SK-N-SH treated with all-trans-retinoic acid at 6 μM for 48 hours (cell line): ENCODE measurements around the gene CAVIN2.

Source experiments
- ATAC-seq: fragments of 200-7000 bp; cut with Tn5 transposase; 3 replicates; pipeline ENCODE4 v1.9.1; 2020; ENCODE audit warnings: mild to moderate bottlenecking, moderate library complexity
- ARNTL ChIP-seq: fragments of 450-650 bp; formaldehyde crosslinking; IDR thresholded peaks from 2 replicates; pipeline ENCODE4 v1.5.0; 2020; ENCODE audit warnings: low read depth, mild to moderate bottlenecking, moderate library complexity, borderline replicate concordance
- BACH2 ChIP-seq: fragments of 250-450 bp; sonication (Bioruptor Pico); IDR thresholded peaks from 2 replicates; pipeline ENCODE4 v1.9.0; 2021; ENCODE audit warnings: mild to moderate bottlenecking, borderline replicate concordance
- CSDC2 ChIP-seq: fragments of 250-450 bp; sonication (Bioruptor Pico); IDR thresholded peaks from 2 replicates; pipeline ENCODE4 v1.5.0; 2020; ENCODE audit warnings: mild to moderate bottlenecking, moderate library complexity
- ESRRG ChIP-seq: fragments of 250-450 bp; sonication (Bioruptor Pico); IDR thresholded peaks from 2 replicates; pipeline ENCODE4 v1.6.1; 2021; ENCODE audit warnings: mild to moderate bottlenecking
- GLIS3 ChIP-seq: fragments of 250-450 bp; sonication (Bioruptor Pico); IDR thresholded peaks from 2 replicates; pipeline ENCODE4 v1.5.0; 2020; ENCODE audit warnings: mild to moderate bottlenecking, moderate library complexity
- ISL1 ChIP-seq: fragments of 250-450 bp; sonication (Bioruptor Pico); IDR thresholded peaks from 2 replicates; pipeline ENCODE4 v2.1.2; 2022; ENCODE audit warnings: mild to moderate bottlenecking, moderate library complexity
- OSR1 ChIP-seq: fragments of 250-450 bp; sonication (Bioruptor Pico); IDR thresholded peaks from 2 replicates; pipeline ENCODE4 v1.8.0; 2022; ENCODE audit warnings: moderate library complexity, mild to moderate bottlenecking, inconsistent platforms
- PPARA ChIP-seq: fragments of 250-450 bp; sonication (Bioruptor Pico); IDR thresholded peaks from 2 replicates; pipeline ENCODE4 v1.5.0; 2020; ENCODE audit warnings: mild to moderate bottlenecking, borderline replicate concordance
- RARB ChIP-seq: fragments of 250-450 bp; sonication (Bioruptor Pico); IDR thresholded peaks from 2 replicates; pipeline ENCODE4 v1.8.0; 2021; ENCODE audit warnings: mild to moderate bottlenecking, moderate library complexity
- SNAI2 ChIP-seq: fragments of 250-450 bp; sonication (Bioruptor Pico); IDR thresholded peaks from 2 replicates; pipeline ENCODE4 v1.5.0; 2020; ENCODE audit warnings: mild to moderate bottlenecking, moderate library complexity
- TCF4 ChIP-seq: fragments of 250-450 bp; sonication (Bioruptor Pico); IDR thresholded peaks from 2 replicates; pipeline ENCODE4 v1.8.0; 2021; ENCODE audit warnings: mild to moderate bottlenecking, moderate library complexity, borderline replicate concordance
- TOX ChIP-seq: fragments of 250-450 bp; sonication (Bioruptor Pico); IDR thresholded peaks from 2 replicates; pipeline ENCODE4 v1.8.0; 2021; ENCODE audit warnings: mild to moderate bottlenecking, moderate library complexity, borderline replicate concordance
- ZC3H10 ChIP-seq: fragments of 250-450 bp; sonication (Bioruptor Pico); IDR thresholded peaks from 2 replicates; pipeline ENCODE4 v1.5.1; 2021; ENCODE audit warnings: mild to moderate bottlenecking, moderate library complexity
- ZFP30 ChIP-seq: fragments of 450-650 bp; formaldehyde crosslinking; IDR thresholded peaks from 2 replicates; pipeline ENCODE4 v1.5.0; 2022; ENCODE audit warnings: mild to moderate bottlenecking, moderate library complexity
- ZNF565 ChIP-seq: fragments of 450-650 bp; formaldehyde crosslinking; conservative IDR thresholded peaks from 2 replicates; pipeline ENCODE4 v1.5.0; 2020; ENCODE audit warnings: low read depth, mild to moderate bottlenecking, moderate library complexity
- ZNF70 ChIP-seq: fragments of 450-650 bp; formaldehyde crosslinking; IDR thresholded peaks from 2 replicates; pipeline ENCODE4 v1.5.0; 2020; ENCODE audit warnings: mild to moderate bottlenecking, moderate library complexity
- ZNF8 ChIP-seq: fragments of 450-650 bp; formaldehyde crosslinking; IDR thresholded peaks from 2 replicates; pipeline ENCODE4 v1.5.0; 2020; ENCODE audit warnings: mild to moderate bottlenecking, moderate library complexity
- TF ChIP-seq, protein P1 (sequence below): fragments of 250-450 bp; sonication (Bioruptor Pico); IDR thresholded peaks from 2 replicates; pipeline ENCODE4 v1.5.1; 2021; ENCODE audit warnings: mild to moderate bottlenecking, moderate library complexity
- TF ChIP-seq, protein P2 (sequence below): fragments of 250-450 bp; sonication (Bioruptor Pico); IDR thresholded peaks from 2 replicates; pipeline ENCODE4 v1.8.0; 2021; ENCODE audit warnings: low read depth, mild to moderate bottlenecking, moderate library complexity, borderline replicate concordance
- TF ChIP-seq, protein P3 (sequence below): fragments of 250-450 bp; sonication (Bioruptor Pico); IDR thresholded peaks from 2 replicates; pipeline ENCODE4 v1.5.0; 2020; ENCODE audit warnings: mild to moderate bottlenecking, moderate library complexity
- TF ChIP-seq, protein P4 (sequence below): fragments of 250-450 bp; sonication (Bioruptor Pico); IDR thresholded peaks from 2 replicates; pipeline ENCODE4 v1.8.0; 2020; ENCODE audit warnings: mild to moderate bottlenecking, moderate library complexity, borderline replicate concordance

CAVIN2 gene

DNA sequence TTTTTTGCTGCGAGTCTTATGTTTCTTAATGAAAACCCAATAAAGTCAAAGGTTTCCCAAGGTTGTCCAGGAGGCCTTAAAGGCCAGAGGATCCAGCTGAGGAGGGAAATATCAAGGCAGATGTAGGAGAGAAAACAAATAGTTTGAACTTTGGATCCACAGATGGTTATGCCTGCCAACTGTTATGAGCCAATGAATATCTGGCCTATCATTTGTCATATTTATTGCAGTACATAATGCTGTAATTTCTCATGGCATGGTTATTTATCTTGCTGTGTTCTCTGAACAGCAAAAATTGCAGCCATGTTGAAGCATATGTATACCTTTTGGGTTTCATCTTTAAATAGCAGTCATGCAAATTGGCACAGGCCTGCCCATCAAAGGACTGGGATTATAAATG lies 38.2 kb upstream of the CAVIN2 start:
- no peak for TF ChIP-seq TOX (CRISPR knock-in tag)
- TF ChIP-seq ZNF8: no peak
- TF ChIP-seq SNAI2 (CRISPR knock-in tag): no peak
- no peak for TF ChIP-seq ZC3H10 (CRISPR knock-in tag)
- TF ChIP-seq OSR1 (CRISPR knock-in tag): no peak
- TF ChIP-seq RARB: no peak
- no peak for TF ChIP-seq ZNF70 (CRISPR knock-in tag)
- TF ChIP-seq, protein P1, sequence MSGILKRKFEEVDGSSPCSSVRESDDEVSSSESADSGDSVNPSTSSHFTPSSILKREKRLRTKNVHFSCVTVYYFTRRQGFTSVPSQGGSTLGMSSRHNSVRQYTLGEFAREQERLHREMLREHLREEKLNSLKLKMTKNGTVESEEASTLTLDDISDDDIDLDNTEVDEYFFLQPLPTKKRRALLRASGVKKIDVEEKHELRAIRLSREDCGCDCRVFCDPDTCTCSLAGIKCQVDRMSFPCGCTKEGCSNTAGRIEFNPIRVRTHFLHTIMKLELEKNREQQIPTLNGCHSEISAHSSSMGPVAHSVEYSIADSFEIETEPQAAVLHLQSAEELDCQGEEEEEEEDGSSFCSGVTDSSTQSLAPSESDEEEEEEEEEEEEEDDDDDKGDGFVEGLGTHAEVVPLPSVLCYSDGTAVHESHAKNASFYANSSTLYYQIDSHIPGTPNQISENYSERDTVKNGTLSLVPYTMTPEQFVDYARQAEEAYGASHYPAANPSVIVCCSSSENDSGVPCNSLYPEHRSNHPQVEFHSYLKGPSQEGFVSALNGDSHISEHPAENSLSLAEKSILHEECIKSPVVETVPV: no peak
- TF ChIP-seq, all 23 proteins: peak for 0
- no peak; the same call in 2 of the 3 replicates for ATAC-seq

DNA sequence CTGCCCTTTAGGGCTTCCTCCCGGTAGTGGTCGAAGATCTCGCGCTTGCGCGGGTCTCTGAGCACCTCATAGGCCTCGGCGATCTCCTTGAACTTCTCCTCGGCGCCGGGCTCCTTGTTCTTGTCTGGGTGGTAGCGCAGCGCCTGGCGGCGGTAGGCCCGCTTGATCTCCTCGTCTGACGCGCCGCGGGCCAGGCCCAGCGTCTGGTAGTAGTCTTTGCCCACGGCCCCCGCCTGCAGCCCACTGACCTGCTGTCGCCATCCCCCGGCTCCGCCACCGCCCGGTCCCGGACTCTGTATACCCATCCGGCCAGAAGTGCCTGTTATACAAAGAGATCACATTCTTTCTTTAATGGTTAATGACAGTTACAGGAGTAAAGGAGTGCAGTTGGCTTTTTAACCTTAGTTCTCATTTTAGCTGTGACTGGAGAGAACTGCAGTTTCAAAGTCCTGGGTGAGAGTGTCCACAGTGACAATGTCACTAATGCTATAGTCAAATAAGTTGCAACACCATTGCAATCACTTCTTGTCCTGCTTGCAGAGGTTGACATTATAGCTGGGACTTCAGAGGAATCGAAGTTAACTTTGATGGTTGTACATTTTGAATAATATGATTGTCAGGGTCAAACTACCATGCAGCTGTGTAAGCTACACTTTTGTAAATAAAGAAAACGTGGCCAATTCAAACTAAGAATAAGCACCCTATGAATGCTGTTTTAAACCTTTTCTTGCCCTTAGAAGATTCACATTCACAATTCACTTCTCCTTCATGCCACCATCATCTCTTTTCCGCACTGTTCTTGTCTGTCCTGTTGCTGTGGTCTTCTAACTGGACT lies 35.3 kb upstream of the CAVIN2 start:
- ATAC-seq: no peak
- TF ChIP-seq, protein P2, sequence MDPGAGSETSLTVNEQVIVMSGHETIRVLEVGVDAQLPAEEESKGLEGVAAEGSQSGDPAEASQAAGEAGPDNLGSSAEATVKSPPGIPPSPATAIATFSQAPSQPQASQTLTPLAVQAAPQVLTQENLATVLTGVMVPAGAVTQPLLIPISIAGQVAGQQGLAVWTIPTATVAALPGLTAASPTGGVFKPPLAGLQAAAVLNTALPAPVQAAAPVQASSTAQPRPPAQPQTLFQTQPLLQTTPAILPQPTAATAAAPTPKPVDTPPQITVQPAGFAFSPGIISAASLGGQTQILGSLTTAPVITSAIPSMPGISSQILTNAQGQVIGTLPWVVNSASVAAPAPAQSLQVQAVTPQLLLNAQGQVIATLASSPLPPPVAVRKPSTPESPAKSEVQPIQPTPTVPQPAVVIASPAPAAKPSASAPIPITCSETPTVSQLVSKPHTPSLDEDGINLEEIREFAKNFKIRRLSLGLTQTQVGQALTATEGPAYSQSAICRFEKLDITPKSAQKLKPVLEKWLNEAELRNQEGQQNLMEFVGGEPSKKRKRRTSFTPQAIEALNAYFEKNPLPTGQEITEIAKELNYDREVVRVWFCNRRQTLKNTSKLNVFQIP: no peak
- TF ChIP-seq, protein P3, sequence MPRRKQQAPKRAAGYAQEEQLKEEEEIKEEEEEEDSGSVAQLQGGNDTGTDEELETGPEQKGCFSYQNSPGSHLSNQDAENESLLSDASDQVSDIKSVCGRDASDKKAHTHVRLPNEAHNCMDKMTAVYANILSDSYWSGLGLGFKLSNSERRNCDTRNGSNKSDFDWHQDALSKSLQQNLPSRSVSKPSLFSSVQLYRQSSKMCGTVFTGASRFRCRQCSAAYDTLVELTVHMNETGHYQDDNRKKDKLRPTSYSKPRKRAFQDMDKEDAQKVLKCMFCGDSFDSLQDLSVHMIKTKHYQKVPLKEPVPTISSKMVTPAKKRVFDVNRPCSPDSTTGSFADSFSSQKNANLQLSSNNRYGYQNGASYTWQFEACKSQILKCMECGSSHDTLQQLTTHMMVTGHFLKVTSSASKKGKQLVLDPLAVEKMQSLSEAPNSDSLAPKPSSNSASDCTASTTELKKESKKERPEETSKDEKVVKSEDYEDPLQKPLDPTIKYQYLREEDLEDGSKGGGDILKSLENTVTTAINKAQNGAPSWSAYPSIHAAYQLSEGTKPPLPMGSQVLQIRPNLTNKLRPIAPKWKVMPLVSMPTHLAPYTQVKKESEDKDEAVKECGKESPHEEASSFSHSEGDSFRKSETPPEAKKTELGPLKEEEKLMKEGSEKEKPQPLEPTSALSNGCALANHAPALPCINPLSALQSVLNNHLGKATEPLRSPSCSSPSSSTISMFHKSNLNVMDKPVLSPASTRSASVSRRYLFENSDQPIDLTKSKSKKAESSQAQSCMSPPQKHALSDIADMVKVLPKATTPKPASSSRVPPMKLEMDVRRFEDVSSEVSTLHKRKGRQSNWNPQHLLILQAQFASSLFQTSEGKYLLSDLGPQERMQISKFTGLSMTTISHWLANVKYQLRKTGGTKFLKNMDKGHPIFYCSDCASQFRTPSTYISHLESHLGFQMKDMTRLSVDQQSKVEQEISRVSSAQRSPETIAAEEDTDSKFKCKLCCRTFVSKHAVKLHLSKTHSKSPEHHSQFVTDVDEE (CRISPR knock-in tag): no peak
- TF ChIP-seq RARB (no peak), ISL1 (CRISPR knock-in tag) (no peak), BACH2 (CRISPR knock-in tag) (no peak), GLIS3 (no peak), TOX (CRISPR knock-in tag) (no peak), ZFP30 (CRISPR knock-in tag) (no peak), ZNF8 (no peak), TCF4 (CRISPR knock-in tag) (no peak), ARNTL (CRISPR knock-in tag) (no peak), ESRRG (no peak), OSR1 (CRISPR knock-in tag) (no peak), ZC3H10 (CRISPR knock-in tag) (no peak), ZNF70 (CRISPR knock-in tag) (no peak), PPARA (CRISPR knock-in tag) (no peak)
- TF ChIP-seq, protein P4, sequence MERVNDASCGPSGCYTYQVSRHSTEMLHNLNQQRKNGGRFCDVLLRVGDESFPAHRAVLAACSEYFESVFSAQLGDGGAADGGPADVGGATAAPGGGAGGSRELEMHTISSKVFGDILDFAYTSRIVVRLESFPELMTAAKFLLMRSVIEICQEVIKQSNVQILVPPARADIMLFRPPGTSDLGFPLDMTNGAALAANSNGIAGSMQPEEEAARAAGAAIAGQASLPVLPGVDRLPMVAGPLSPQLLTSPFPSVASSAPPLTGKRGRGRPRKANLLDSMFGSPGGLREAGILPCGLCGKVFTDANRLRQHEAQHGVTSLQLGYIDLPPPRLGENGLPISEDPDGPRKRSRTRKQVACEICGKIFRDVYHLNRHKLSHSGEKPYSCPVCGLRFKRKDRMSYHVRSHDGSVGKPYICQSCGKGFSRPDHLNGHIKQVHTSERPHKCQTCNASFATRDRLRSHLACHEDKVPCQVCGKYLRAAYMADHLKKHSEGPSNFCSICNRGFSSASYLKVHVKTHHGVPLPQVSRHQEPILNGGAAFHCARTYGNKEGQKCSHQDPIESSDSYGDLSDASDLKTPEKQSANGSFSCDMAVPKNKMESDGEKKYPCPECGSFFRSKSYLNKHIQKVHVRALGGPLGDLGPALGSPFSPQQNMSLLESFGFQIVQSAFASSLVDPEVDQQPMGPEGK (CRISPR knock-in tag): no peak
- TF ChIP-seq, protein P1: no peak

DNA sequence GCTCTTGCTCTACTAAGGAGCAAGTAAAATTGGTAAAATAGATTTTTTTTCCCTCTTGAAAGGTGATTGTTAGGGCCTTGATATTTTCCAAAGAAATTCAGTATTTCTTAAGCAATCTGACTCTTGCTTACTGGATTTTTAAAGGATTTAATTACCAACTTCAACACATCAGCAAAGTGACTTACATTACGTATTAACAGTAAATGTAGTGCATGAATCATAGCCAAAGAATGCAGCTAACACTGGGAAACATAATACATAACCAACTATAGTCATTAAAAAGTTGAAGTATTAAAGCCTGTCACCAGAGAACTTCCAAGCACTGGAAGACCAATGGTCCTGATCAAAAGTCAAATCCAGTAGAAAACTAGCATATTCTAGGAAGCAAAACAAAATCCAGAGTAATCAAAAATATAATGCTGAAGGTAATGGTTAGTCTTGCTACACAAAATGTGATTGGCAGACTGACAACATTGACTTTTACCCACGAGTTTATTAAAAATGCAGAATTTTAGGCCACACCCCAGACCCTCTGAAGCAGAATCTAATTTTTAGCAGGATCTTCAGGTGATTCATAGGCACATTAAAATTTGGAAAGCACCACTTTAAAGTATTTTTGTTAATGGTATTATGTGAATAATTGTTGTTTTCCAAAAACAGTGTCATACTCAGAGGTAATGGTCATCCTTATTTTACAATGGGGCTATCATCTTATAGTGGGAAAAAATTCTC lies 31.8 kb upstream of the CAVIN2 start:
- TF ChIP-seq ZC3H10 (CRISPR knock-in tag) (peak; percentile 75; the same call in 1 of the 2 replicates), CSDC2 (no peak), ISL1 (CRISPR knock-in tag) (peak; percentile 87), ZNF565 (CRISPR knock-in tag) (no peak), ESRRG (no peak), TCF4 (CRISPR knock-in tag) (no peak)
- TF ChIP-seq, all 23 proteins: peak for 2
- peak; percentile 88 for ATAC-seq
